Glomerular endothelial cell (primary cell): ENCODE measurements around the gene DGKD. TPM values are rescaled to one million over a fixed set of nuclear protein-coding genes. Genes with fewer than 3 reads are reported as not detected.
"Not testable (repeated sequence)": the region's sequence is repeated elsewhere in the genome, so short reads cannot be mapped to it uniquely, and the experiment has no call there.

Source experiments
- DNase-seq: peaks from one replicate; pipeline ENCODE4 v3.0.0-alpha.2; 2011; ENCODE audit warnings: low read depth, low spot score; ENCODE audit errors: extremely low read depth
- total RNA-seq: library from RNA; depleted of rRNA; stranded (reverse); fragments of >200 nt; gene quantifications from 2 replicates; pipeline ENCODE4 v1.2.3, GENCODE V29; 2015

DGKD gene
- total RNA-seq, 1 donor from 2014 or later: 13.0 TPM

GRCh38 chr2:233360771-233361176 is 6.5 kb downstream of the DGKD start:
- no peak for DNase-seq

GRCh38 chr2:233361297-233361696 is 7.0 kb downstream of the DGKD start:
- DNase-seq: no peak

GRCh38 chr2:233362742-233363141 is 8.4 kb downstream of the DGKD start:
- DNase-seq: no peak

GRCh38 chr2:233363744-233364235 is 9.5 kb downstream of the DGKD start:
- DNase-seq: no peak

- no peak for DNase-seq
Observed at GRCh38 chr2:233365861-233366520, 11.7 kb downstream of the DGKD start.

GRCh38 chr2:233367586-233367985 is 13.3 kb downstream of the DGKD start:
- no peak for DNase-seq

- DNase-seq: no peak
Observed at GRCh38 chr2:233368756-233369155, 14.5 kb downstream of the DGKD start.

- no peak for DNase-seq
Observed at GRCh38 chr2:233369462-233369861, 15.2 kb downstream of the DGKD start.

- no peak for DNase-seq
Observed at GRCh38 chr2:233369897-233370685, 15.8 kb downstream of the DGKD start.

- DNase-seq: no peak
Observed at GRCh38 chr2:233371641-233372040, 17.3 kb downstream of the DGKD start.

- DNase-seq: no peak
Observed at GRCh38 chr2:233372855-233373254, 18.6 kb downstream of the DGKD start.

- DNase-seq: no peak
Observed at GRCh38 chr2:233373316-233373715, 19.0 kb downstream of the DGKD start.

- DNase-seq: not testable (repeated sequence)
Observed at GRCh38 chr2:233374776-233375175, 20.5 kb downstream of the DGKD start.

- DNase-seq: no peak
Observed at GRCh38 chr2:233375490-233376314, 21.4 kb downstream of the DGKD start.

- no peak for DNase-seq
Observed at GRCh38 chr2:233379034-233379433, 24.7 kb downstream of the DGKD start.

- DNase-seq: no peak
Observed at GRCh38 chr2:233379441-233379840, 25.1 kb downstream of the DGKD start.

GRCh38 chr2:233380132-233380895 is 26.0 kb downstream of the DGKD start:
- no peak for DNase-seq

- DNase-seq: no peak
Observed at GRCh38 chr2:233380995-233381637, 26.8 kb downstream of the DGKD start.

GRCh38 chr2:233381638-233381995 is 27.3 kb downstream of the DGKD start:
- DNase-seq: no peak

GRCh38 chr2:233384015-233384414 is 29.7 kb downstream of the DGKD start:
- no peak for DNase-seq
